ENCODE measurements around the gene IGFALS. TPM values are rescaled to one million over a fixed set of nuclear protein-coding genes. Genes with fewer than 3 reads are reported as not detected.

Gene IGFALS
- total and polyA plus RNA-seq, 2 experiments from 2014 or later = 1.3 to 2.1 TPM

GRCh38 chr16:1778200-1779179 lies 15.0 kb downstream of the IGFALS start:
- no peak for TF ChIP-seq CTCF (IDR thresholded peaks at IDR 0.05; ENCODE audit: low read depth, low read length)
- no peaks in the 10 kb centered on the region for H3K36me3 ChIP-seq

GRCh38 chr16:1777375-1778199 lies 15.9 kb downstream of the IGFALS start:
- TF ChIP-seq CTCF (IDR thresholded peaks at IDR 0.05; ENCODE audit: low read depth, low read length) = no peak
- H3K27ac ChIP-seq = no peak overlapping the region
- DNase-seq (ENCODE audit: low read depth in 1 of 2, low spot score in 1 of 2) = no peak
- no peak overlapping the region for H3K4me3 ChIP-seq
- peaks cover 7% of the 10 kb centered on the region for H3K4me1 ChIP-seq (ENCODE audit: low read depth)
- H3K36me3 ChIP-seq = no peaks in the 10 kb centered on the region
- no peaks in the 10 kb centered on the region for H3K9me3 ChIP-seq (ENCODE audit: low read depth)
- H3K27me3 ChIP-seq = no peaks in the 10 kb centered on the region

More at GRCh38 chr16:1778200-1779179, 15.0 kb downstream of the IGFALS start:
- no peaks in the 10 kb centered on the region for H3K27me3 ChIP-seq
- no peaks in the 10 kb centered on the region for H3K9me3 ChIP-seq (ENCODE audit: low read depth)
- DNase-seq (ENCODE audit: low read depth in 1 of 2, low spot score in 1 of 2) = no peak
- H3K27ac ChIP-seq = no peak overlapping the region
- H3K4me1 ChIP-seq (ENCODE audit: low read depth) = peaks cover 7% of the 10 kb centered on the region
- no peak overlapping the region for H3K4me3 ChIP-seq

- Histone ChIP-seq H3K4me3 (no peak overlapping the region), H3K4me1 (ENCODE audit: low read depth) (peaks cover 11% of the 10 kb centered on the region), H3K9me3 (ENCODE audit: low read depth) (no peaks in the 10 kb centered on the region), H3K27ac (no peak overlapping the region), H3K36me3 (no peaks in the 10 kb centered on the region), H3K27me3 (no peaks in the 10 kb centered on the region)
- no peak for DNase-seq (ENCODE audit: low read depth in 1 of 2, low spot score in 1 of 2)
- no peak for TF ChIP-seq CTCF (IDR thresholded peaks at IDR 0.05; ENCODE audit: low read depth, low read length)
Measured at GRCh38 chr16:1776991-1777374, 16.5 kb downstream of the IGFALS start.

GRCh38 chr16:1776672-1776955 lies 16.9 kb downstream of the IGFALS start:
- Histone ChIP-seq H3K27me3 (no peaks in the 10 kb centered on the region), H3K4me1 (ENCODE audit: low read depth) (peaks cover 13% of the 10 kb centered on the region), H3K9me3 (ENCODE audit: low read depth) (no peaks in the 10 kb centered on the region), H3K27ac (no peak overlapping the region), H3K36me3 (no peaks in the 10 kb centered on the region), H3K4me3 (no peak overlapping the region)
- TF ChIP-seq CTCF (IDR thresholded peaks at IDR 0.05; ENCODE audit: low read depth, low read length) = no peak
- DNase-seq (ENCODE audit: low read depth in 1 of 2, low spot score in 1 of 2) = no peak

GRCh38 chr16:1775846-1776671 lies 17.4 kb downstream of the IGFALS start:
- H3K27me3 ChIP-seq = no peaks in the 10 kb centered on the region
- no peaks in the 10 kb centered on the region for H3K36me3 ChIP-seq
- no peak overlapping the region for H3K27ac ChIP-seq
- no peaks in the 10 kb centered on the region for H3K9me3 ChIP-seq (ENCODE audit: low read depth)
- TF ChIP-seq CTCF (IDR thresholded peaks at IDR 0.05; ENCODE audit: low read depth, low read length) = no peak
- no peak for DNase-seq (ENCODE audit: low read depth in 1 of 2, low spot score in 1 of 2)
- H3K4me3 ChIP-seq = no peak overlapping the region
- H3K4me1 ChIP-seq (ENCODE audit: low read depth) = peaks cover 13% of the 10 kb centered on the region
